K562 (cell line): ENCODE results near the gene MYCL. TPM values are rescaled to one million over a fixed set of nuclear protein-coding genes. Genes with fewer than 3 reads are reported as not detected.

Source experiments
- ATAC-seq: fragments of 200-7000 bp; cut with Tn5 transposase; 3 replicates; pipeline ENCODE4 v1.9.1; 2020; ENCODE audit warnings: moderate library complexity
- BruUV-seq: library from RNA; stranded (reverse); fragments of 400-500 nt; replicated peaks from 2 replicates; lab custom pipeline; 2021; lab: Mats Ljungman, UMichigan
- CTCF ChIA-PET: fragments of 300-600 bp; formaldehyde crosslinking; extraction: SDS; loops from one replicate; lab custom pipeline; 2021; ENCODE audit warnings: low intra/inter-chr PET ratio; lab: Yijun Ruan, JAX
- POLR2A ChIA-PET: fragments of 300-600, 350-650 bp; sonication (Branson Sonifier 250); formaldehyde crosslinking; extraction: SDS; loops from one replicate; lab custom pipeline; 2021; ENCODE audit warnings: antibody characterized with exemption, inconsistent platforms; lab: Yijun Ruan, JAX
- DNase-seq, 4 experiments: peaks; one replicate each; pipeline versions ENCODE4 v3.0.0 to v3.0.0-alpha.2; 2011 to 2018; ENCODE audit warnings: low spot score in 3 of 4, mixed read lengths in 3 of 4; ENCODE audit errors: extremely low read depth in 1 of 4
- FAIRE-seq: peaks from 2 replicates; lab custom pipeline; 2011; peaks lifted over from hg19 to GRCh38; lab: Jason Lieb, UNC
- H2AFZ ChIP-seq: 2 replicates; pipeline ENCODE4 v1.6.0; 2011; ENCODE audit warnings: low read depth, low read length, control low read depth, inconsistent platforms
- H3K27ac ChIP-seq: fragments of 200-600 bp; 3 replicates; pipeline ENCODE4 v1.8.0; 2011; ENCODE audit warnings: low read depth, mild to moderate bottlenecking, control low read depth, inconsistent platforms, low read length, moderate library complexity, mixed read lengths; ENCODE audit errors: extremely low read depth
- H3K27me3 ChIP-seq, 2 experiments: fragments of 300-600 bp in 1 of 2; 2 replicates in 1 of 2; 3 replicates in 1 of 2; pipeline versions ENCODE4 v1.6.0 to v1.8.0; 2011; ENCODE audit warnings: inconsistent platforms in 2 of 2, low read length in 2 of 2, mild to moderate bottlenecking in 1 of 2, mixed read lengths in 1 of 2, moderate library complexity in 1 of 2; ENCODE audit not compliant: control insufficient read depth in 2 of 2, insufficient read depth in 2 of 2
- H3K36me3 ChIP-seq: fragments of 300-600 bp; 3 replicates; pipeline ENCODE4 v1.8.0; 2011; ENCODE audit warnings: mild to moderate bottlenecking, low read length, inconsistent platforms; ENCODE audit not compliant: control insufficient read depth, insufficient read depth
- H3K4me1 ChIP-seq, 2 experiments: fragments of 200-600 bp in 1 of 2; replicated peaks in 1 of 2; 2 replicates in 1 of 2; 3 replicates in 1 of 2; pipeline versions ENCODE4 v1.5.1 to v1.8.0; 2011; ENCODE audit warnings: inconsistent platforms in 2 of 2, low read length in 2 of 2, mild to moderate bottlenecking in 1 of 2, mixed read lengths in 1 of 2, moderate library complexity in 1 of 2; ENCODE audit not compliant: control insufficient read depth in 2 of 2, insufficient read depth in 2 of 2
- H3K4me2 ChIP-seq: 2 replicates; pipeline ENCODE4 v1.6.1; 2011; ENCODE audit warnings: low read length, control low read depth, inconsistent platforms, mixed read lengths; ENCODE audit not compliant: insufficient read depth
- H3K4me3 ChIP-seq: fragments of 200-600 bp; sonication (generic), shearing (Covaris generic); 2 replicates; pipeline ENCODE4 v1.5.1; 2016; ENCODE audit warnings: control low read depth, inconsistent platforms
- H3K79me2 ChIP-seq: fragments of 200-600 bp; 3 replicates; pipeline ENCODE4 v1.8.0; 2011; ENCODE audit warnings: low read length, inconsistent platforms; ENCODE audit not compliant: control insufficient read depth, insufficient read depth
- H3K9ac ChIP-seq, 2 experiments: 2 replicates each; pipeline versions ENCODE4 v1.6.0 to v1.6.1; 2011; ENCODE audit warnings: low read depth in 2 of 2, low read length in 2 of 2, control low read depth in 1 of 2, inconsistent platforms in 1 of 2, mild to moderate bottlenecking in 1 of 2, mixed read lengths in 1 of 2; ENCODE audit not compliant: insufficient read depth in 1 of 2
- H3K9me1 ChIP-seq: one replicate; pipeline ENCODE4 v1.6.0; 2011; ENCODE audit warnings: inconsistent platforms, mild to moderate bottlenecking, low read length, moderate library complexity; ENCODE audit not compliant: control insufficient read depth, insufficient read depth
- H3K9me3 ChIP-seq: replicated peaks from 2 replicates; pipeline ENCODE4 v1.5.1; 2011; ENCODE audit warnings: low read depth, low read length, inconsistent platforms; ENCODE audit not compliant: control insufficient read depth, insufficient read depth
- H4K20me1 ChIP-seq: replicated peaks from 2 replicates; pipeline ENCODE4 v1.6.1; 2011; ENCODE audit warnings: low read length, inconsistent platforms, mixed read lengths; ENCODE audit not compliant: control insufficient read depth, insufficient read depth
- ERF ChIP-seq: fragments of 450-650 bp; formaldehyde crosslinking; IDR thresholded peaks from 2 replicates; pipeline ENCODE4 v1.4.0; 2020; ENCODE audit warnings: mild to moderate bottlenecking, mixed read lengths
- GATA2 ChIP-seq: sonication (generic); formaldehyde crosslinking; IDR thresholded peaks from 2 replicates; pipeline ENCODE4 v1.4.0; 2020; ENCODE audit warnings: mild to moderate bottlenecking, missing genetic modification reagents
- JUND ChIP-seq, 2 experiments: IDR thresholded peaks; 2 replicates in 1 of 2; 3 replicates in 1 of 2; pipeline ENCODE4 v1.6.1; 2011; ENCODE audit warnings: borderline replicate concordance in 2 of 2, low read depth in 2 of 2, low read length in 2 of 2, improper control_type of control experiment in 1 of 2, missing biosample characterization in 1 of 2, missing genetic modification characterization in 1 of 2, missing genetic modification reagents in 1 of 2
- KLF16 ChIP-seq: IDR thresholded peaks from 2 replicates; pipeline ENCODE4 v1.6.1; 2016; ENCODE audit warnings: antibody characterized with exemption
- MCM5 ChIP-seq: fragments of 450-650 bp; IDR thresholded peaks from 2 replicates; pipeline ENCODE4 v1.6.1; 2016; ENCODE audit warnings: low read depth
- NR2C1 ChIP-seq, 2 experiments: fragments of 450-650 bp; IDR thresholded peaks; 2 replicates each; pipeline ENCODE4 v1.6.1; 2017; ENCODE audit warnings: mild to moderate bottlenecking in 2 of 2, antibody characterized with exemption in 1 of 2, inconsistent platforms in 1 of 2, missing compliant biosample characterization in 1 of 2, missing genetic modification characterization in 1 of 2
- PHB2 ChIP-seq: fragments of 450-650 bp; IDR thresholded peaks from 2 replicates; pipeline ENCODE4 v1.6.1; 2017; ENCODE audit warnings: low read depth
- PKNOX1 ChIP-seq: fragments of 450-650 bp; IDR thresholded peaks from 2 replicates; pipeline ENCODE4 v1.6.1; 2016
- PTTG1 ChIP-seq: fragments of 450-650 bp; IDR thresholded peaks from 2 replicates; pipeline ENCODE4 v1.6.1; 2016; ENCODE audit warnings: low read depth, mild to moderate bottlenecking, missing genetic modification characterization, missing compliant biosample characterization
- RUNX1 ChIP-seq: sonication (generic); IDR thresholded peaks from 2 replicates; pipeline ENCODE4 v1.6.1; 2016; ENCODE audit warnings: antibody characterized with exemption, low read depth
- SAP30 ChIP-seq: fragments of 200-600 bp; sonication (generic); IDR thresholded peaks from 2 replicates; pipeline ENCODE4 v1.6.1; 2012; ENCODE audit warnings: borderline replicate concordance, low read depth, mild to moderate bottlenecking, moderate library complexity, low read length, control low read depth, inconsistent platforms; ENCODE audit not compliant: insufficient read depth, poor library complexity, severe bottlenecking
- SIX5 ChIP-seq, 2 experiments: IDR thresholded peaks; 2 replicates each; pipeline ENCODE4 v1.6.1; 2011; ENCODE audit warnings: low read length in 2 of 2, borderline replicate concordance in 1 of 2, low read depth in 1 of 2, mild to moderate bottlenecking in 1 of 2, moderate library complexity in 1 of 2; ENCODE audit not compliant: insufficient read depth in 1 of 2
- SMARCA5 ChIP-seq: fragments of 450-650 bp; IDR thresholded peaks from 2 replicates; pipeline ENCODE4 v1.6.1; 2016
- SPI1 ChIP-seq: IDR thresholded peaks from 2 replicates; pipeline ENCODE4 v1.6.1; 2011; ENCODE audit warnings: low read depth, low read length, control low read depth, borderline replicate concordance
- TAF1 ChIP-seq: IDR thresholded peaks from 2 replicates; pipeline ENCODE4 v1.6.1; 2011; ENCODE audit warnings: mild to moderate bottlenecking, low read length, moderate library complexity; ENCODE audit not compliant: insufficient read depth, control insufficient read depth, severe bottlenecking; ENCODE audit errors: extremely low read depth
- TAL1 ChIP-seq: fragments of 450-650 bp; IDR thresholded peaks from 2 replicates; pipeline ENCODE4 v1.6.1; 2016; ENCODE audit warnings: mild to moderate bottlenecking
- ZBED1 ChIP-seq: IDR thresholded peaks from 2 replicates; pipeline ENCODE4 v1.6.1; 2014
- ZNF655 ChIP-seq: fragments of 250-450 bp; sonication (Bioruptor Pico); IDR thresholded peaks from 2 replicates; pipeline ENCODE4 v1.5.0; 2021
- WGBS: fragments of 100-300 bp; shearing (Covaris generic); methylation state at CpG from one replicate; pipeline ENCODE4 v1.1.6; 2016; ENCODE audit warnings: low coverage, mixed read lengths; ENCODE audit not compliant: insufficient coverage; ENCODE audit errors: missing lambda C conversion rate; 5-methylcytosine and 5-hydroxymethylcytosine counted together
- in situ Hi-C: fragments of 300-500 bp; cut with MboI; formaldehyde crosslinking; loops from 4 replicates; pipeline ENCODE4 v1.15.0; 2018; ENCODE audit warnings: inconsistent platforms, mixed read lengths
- intact Hi-C: fragments of 100-400 bp; cut with micrococcal nuclease; formaldehyde crosslinking; loops from 2 replicates; pipeline ENCODE4 v1.14.2; 2022
- polyA plus RNA-seq, 8 experiments: library from polyadenylated mRNA; depleted of rRNA in 4 of 8; stranded (reverse) in 5 of 8; unstranded in 3 of 8; fragments of >200 nt; fragmentation: Nextera tagmentation in 2 of 8; fragmentation: Illumina TruSeq in 1 of 8; extraction: Ambion mirVana in 2 of 8; extraction: Trizol in 1 of 8; gene quantifications; 2 replicates each; pipeline versions ENCODE4 v1.2.1 to v1.2.3, GENCODE V29; 2011 to 2014; ENCODE audit warnings: inconsistent platforms in 1 of 8, missing spikeins in 1 of 8
- total RNA-seq, 7 experiments: library from RNA; depleted of rRNA in 6 of 7; stranded (reverse); fragments of >200 nt in 6 of 7; fragmentation: Illumina TruSeq in 2 of 7; extraction: Trizol in 2 of 7; gene quantifications; 2 replicates each; pipeline versions ENCODE4 v1.2.1 to v1.2.3, GENCODE V29; 2011 to 2021; ENCODE audit warnings: low replicate concordance in 1 of 7
- TF ChIP-seq, protein P1 (sequence below): fragments of 200-400 bp; formaldehyde crosslinking; IDR thresholded peaks from 2 replicates; pipeline ENCODE4 v1.6.1; 2017; ENCODE audit warnings: mild to moderate bottlenecking, low read depth, low read length, moderate library complexity

Gene MYCL
- total and polyA plus RNA-seq, 9 of the 15 experiments (the other 6 are each of a cell fraction or from before 2014, with no cell fraction given) = 3.5 to 22.0 (median 12.8) TPM

DNA sequence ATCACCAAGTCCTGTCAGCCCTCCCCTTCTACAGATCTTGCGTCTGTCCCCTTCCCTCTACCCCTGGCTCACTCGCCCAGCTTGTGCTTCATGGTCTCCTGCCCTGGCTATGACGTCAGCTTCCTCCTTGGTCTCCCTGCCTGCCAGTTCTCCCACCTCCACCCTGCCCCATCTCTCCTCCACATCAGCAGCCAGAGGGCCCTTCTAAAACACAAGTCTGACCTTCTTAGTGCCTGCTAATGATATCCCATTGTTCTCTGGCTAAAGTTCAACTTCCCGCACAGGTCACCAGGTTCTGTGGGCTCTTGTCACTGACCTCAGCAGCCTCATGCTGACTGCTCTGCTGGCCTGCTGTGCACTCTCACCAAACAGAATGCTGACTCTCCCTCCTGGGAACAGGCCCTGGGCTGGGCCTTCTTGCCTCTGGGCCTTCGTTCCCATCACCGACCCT lies 24.7 kb upstream of the MYCL start:
- no peak overlapping the region for H3K4me2 ChIP-seq
- H3K9me1 ChIP-seq = no peaks in the 10 kb centered on the region
- BruUV-seq = no TSS peak
- H3K9ac ChIP-seq = peak overlapping the region in 1 of 2 experiments; percentile 27; a peak in 1 of 4 replicates
- FAIRE-seq (no peak), DNase-seq (peak in 1 of 4 experiments; percentile 38), ATAC-seq (peak; percentile 54)
- in situ Hi-C loops = no loop called here
- POLR2A ChIA-PET = interaction anchor here (0.7 to 1.2 kb wide), 5 partner anchors 15 to 113 kb away, joined by 3 to 4 read pairs (median 3); no protein-coding TSS in a partner anchor
- H3K9me3 ChIP-seq = no peaks in the 10 kb centered on the region
- no peaks in the 10 kb centered on the region for H4K20me1 ChIP-seq
- peaks cover 0 to 5% of the 10 kb centered on the region in 2 experiments; a peak in 2 of 5 replicates for H3K4me1 ChIP-seq
- no peak overlapping the region for H3K4me3 ChIP-seq
- H3K79me2 ChIP-seq = no peaks in the 10 kb centered on the region
- 4% methylated on average over 6 of the region's 6 CpGs for WGBS
- H3K27ac ChIP-seq = no peak overlapping the region
- H3K27me3 ChIP-seq = peaks cover 21 to 61% of the 10 kb centered on the region in 2 experiments; a peak in 4 of 5 replicates
- intact Hi-C loops = no loop called here
- CTCF ChIA-PET = no interaction called here
- H3K36me3 ChIP-seq = no peaks in the 10 kb centered on the region
- H2AFZ ChIP-seq = no peak overlapping the region
- TF ChIP-seq SPI1 (no peak), SIX5 (IDR thresholded peaks at IDR 0.05; ENCODE audit: borderline replicate concordance in 1 of 2, insufficient read depth in 1 of 2, low read depth in 1 of 2, low read length in 2 of 2) (no peak), NR2C1 (IDR thresholded peaks at IDR 0.05) (no peak), NR2C1 (tag; IDR thresholded peaks at IDR 0.05) (no peak), PKNOX1 (peak; percentile 26; the same call in 1 of the 2 replicates), ZNF655 (CRISPR knock-in tag) (no peak), PHB2 (no peak), PTTG1 (tag) (no peak), MCM5 (no peak), JUND (IDR thresholded peaks at IDR 0.05; ENCODE audit: borderline replicate concordance, low read depth, low read length) (peak; percentile 30; the same call in 1 of the 2 replicates), JUND (tag; IDR thresholded peaks at IDR 0.05; ENCODE audit: borderline replicate concordance, low read depth, low read length) (peak; percentile 29; the same call in 1 of the 3 replicates), ERF (CRISPR knock-in tag) (no peak), GATA2 (CRISPR knock-in tag) (no peak), TAF1 (no peak), KLF16 (no peak), SMARCA5 (no peak), TAL1 (no peak), SAP30 (no peak), RUNX1 (no peak), ZBED1 (no peak)
- TF ChIP-seq, protein P1, sequence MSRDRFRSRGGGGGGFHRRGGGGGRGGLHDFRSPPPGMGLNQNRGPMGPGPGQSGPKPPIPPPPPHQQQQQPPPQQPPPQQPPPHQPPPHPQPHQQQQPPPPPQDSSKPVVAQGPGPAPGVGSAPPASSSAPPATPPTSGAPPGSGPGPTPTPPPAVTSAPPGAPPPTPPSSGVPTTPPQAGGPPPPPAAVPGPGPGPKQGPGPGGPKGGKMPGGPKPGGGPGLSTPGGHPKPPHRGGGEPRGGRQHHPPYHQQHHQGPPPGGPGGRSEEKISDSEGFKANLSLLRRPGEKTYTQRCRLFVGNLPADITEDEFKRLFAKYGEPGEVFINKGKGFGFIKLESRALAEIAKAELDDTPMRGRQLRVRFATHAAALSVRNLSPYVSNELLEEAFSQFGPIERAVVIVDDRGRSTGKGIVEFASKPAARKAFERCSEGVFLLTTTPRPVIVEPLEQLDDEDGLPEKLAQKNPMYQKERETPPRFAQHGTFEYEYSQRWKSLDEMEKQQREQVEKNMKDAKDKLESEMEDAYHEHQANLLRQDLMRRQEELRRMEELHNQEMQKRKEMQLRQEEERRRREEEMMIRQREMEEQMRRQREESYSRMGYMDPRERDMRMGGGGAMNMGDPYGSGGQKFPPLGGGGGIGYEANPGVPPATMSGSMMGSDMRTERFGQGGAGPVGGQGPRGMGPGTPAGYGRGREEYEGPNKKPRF = no peak
